SK-N-SH (cell line): ENCODE measurements around the gene EWSR1. TPM values are rescaled to one million over a fixed set of nuclear protein-coding genes. Genes with fewer than 3 reads are reported as not detected.

ENCODE experiments used
- CTCF ChIA-PET: fragments of 300-600, 350-600 bp; formaldehyde crosslinking; extraction: SDS; loops from one replicate; lab custom pipeline; 2021; lab: Yijun Ruan, JAX
- POLR2A ChIA-PET: fragments of 350-600 bp; sonication (Branson Sonifier 250); formaldehyde crosslinking; extraction: SDS; loops from one replicate; lab custom pipeline; 2020; ENCODE audit warnings: antibody characterized with exemption, inconsistent platforms; lab: Yijun Ruan, JAX
- DNase-seq: peaks from one replicate; pipeline ENCODE4 v3.0.0; 2012
- H2AFZ ChIP-seq: fragments of 200-600 bp; sonication (generic); 2 replicates; pipeline ENCODE4 v1.8.1; 2016; ENCODE audit warnings: antibody characterized with exemption, mild to moderate bottlenecking, low read depth
- H3F3A ChIP-seq: fragments of 200-600 bp; sonication (generic); replicated peaks from 2 replicates; pipeline ENCODE3; 2016; ENCODE audit warnings: antibody characterized with exemption, mild to moderate bottlenecking; ENCODE audit not compliant: insufficient read depth
- H3K27ac ChIP-seq, 2 experiments: fragments of 200-500 bp in 1 of 2; fragments of 200-600 bp in 1 of 2; sonication (Bioruptor generic) in 1 of 2; sonication (generic), shearing (Covaris generic) in 1 of 2; 2 replicates each; pipeline versions ENCODE4 v1.5.1 to v1.6.1; 2014 to 2016; ENCODE audit warnings: low read depth in 2 of 2, inconsistent platforms in 1 of 2, low read length in 1 of 2, mild to moderate bottlenecking in 1 of 2, mixed read lengths in 1 of 2
- H3K27me3 ChIP-seq: fragments of 200-600 bp; sonication (generic), shearing (Covaris generic); 2 replicates; pipeline ENCODE4 v1.6.1; 2016; ENCODE audit warnings: mixed run types; ENCODE audit not compliant: insufficient read depth
- H3K36me3 ChIP-seq, 2 experiments: fragments of 200-500 bp in 1 of 2; fragments of 200-600 bp in 1 of 2; sonication (Bioruptor generic) in 1 of 2; sonication (generic) in 1 of 2; replicated peaks in 1 of 2; 2 replicates each; pipeline versions ENCODE3 to v1.5.1; 2014 to 2016; ENCODE audit warnings: low read length in 1 of 2, mild to moderate bottlenecking in 1 of 2; ENCODE audit not compliant: insufficient read depth in 2 of 2, control insufficient read depth in 1 of 2
- H3K4me1 ChIP-seq, 2 experiments: fragments of 200-500 bp in 1 of 2; fragments of 200-600 bp in 1 of 2; sonication (Bioruptor generic) in 1 of 2; sonication (generic), shearing (Covaris generic) in 1 of 2; 2 replicates each; pipeline versions ENCODE4 v1.5.1 to v1.6.1; 2014 to 2016; ENCODE audit warnings: low read depth in 1 of 2, low read length in 1 of 2, mixed run types in 1 of 2; ENCODE audit not compliant: insufficient read depth in 2 of 2, control insufficient read depth in 1 of 2
- H3K4me2 ChIP-seq: fragments of 200-600 bp; sonication (generic), shearing (Covaris generic); 2 replicates; pipeline ENCODE4 v1.6.1; 2017; ENCODE audit warnings: mixed run types
- H3K4me3 ChIP-seq, 2 experiments: fragments of 200-500 bp in 1 of 2; fragments of 200-600 bp in 1 of 2; sonication (Bioruptor generic) in 1 of 2; sonication (generic), shearing (Covaris generic) in 1 of 2; 2 replicates each; pipeline versions ENCODE4 v1.5.1 to v1.8.1; 2014 to 2016; ENCODE audit warnings: low read depth in 2 of 2, inconsistent platforms in 1 of 2, low read length in 1 of 2, mild to moderate bottlenecking in 1 of 2, mixed read lengths in 1 of 2, moderate library complexity in 1 of 2
- H3K79me2 ChIP-seq: fragments of 200-600 bp; sonication (generic); 2 replicates; pipeline ENCODE4 v1.8.1; 2017; ENCODE audit warnings: mild to moderate bottlenecking; ENCODE audit not compliant: insufficient read depth
- H3K9ac ChIP-seq: fragments of 200-600 bp; sonication (generic); 2 replicates; pipeline ENCODE4 v1.6.1; 2017; ENCODE audit warnings: mixed run types
- H3K9me2 ChIP-seq: fragments of 200-600 bp; sonication (generic); 2 replicates; pipeline ENCODE4 v1.6.1; 2017; ENCODE audit warnings: mixed run types
- H3K9me3 ChIP-seq: fragments of 200-600 bp; sonication (generic); 2 replicates; pipeline ENCODE4 v1.6.1; 2017; ENCODE audit warnings: mixed run types, mild to moderate bottlenecking, moderate library complexity
- H4K20me1 ChIP-seq: fragments of 200-600 bp; sonication (generic); 2 replicates; pipeline ENCODE4 v1.6.1; 2017; ENCODE audit warnings: mild to moderate bottlenecking, mixed run types; ENCODE audit not compliant: insufficient read depth
- EZH2phosphoT487 ChIP-seq: fragments of 200-600 bp; sonication (generic); IDR thresholded peaks from 2 replicates; pipeline ENCODE4 v1.6.1; 2017; ENCODE audit warnings: low read depth, mixed run types, mild to moderate bottlenecking, antibody characterized with exemption, moderate library complexity, borderline replicate concordance
- FOSL2 ChIP-seq: IDR thresholded peaks from 2 replicates; pipeline ENCODE4 v1.4.0; 2012; ENCODE audit warnings: low read depth, mild to moderate bottlenecking, moderate library complexity, borderline replicate concordance
- FOXJ3 ChIP-seq: sonication (generic); formaldehyde crosslinking; IDR thresholded peaks from 2 replicates; pipeline ENCODE4 v1.5.1; 2020; ENCODE audit warnings: mild to moderate bottlenecking, missing genetic modification reagents
- FOXM1 ChIP-seq: IDR thresholded peaks from 2 replicates; pipeline ENCODE4 v1.4.0; 2012; ENCODE audit warnings: low read depth, mild to moderate bottlenecking
- GABPA ChIP-seq: IDR thresholded peaks from 2 replicates; pipeline ENCODE4 v1.4.0; 2012; ENCODE audit warnings: low read depth, mild to moderate bottlenecking
- GATA2 ChIP-seq: sonication (generic); formaldehyde crosslinking; IDR thresholded peaks from 2 replicates; pipeline ENCODE4 v1.5.0; 2020; ENCODE audit warnings: mild to moderate bottlenecking, missing genetic modification reagents
- JUND ChIP-seq: IDR thresholded peaks from 2 replicates; pipeline ENCODE4 v1.4.0; 2012
- MXI1 ChIP-seq: IDR thresholded peaks from 2 replicates; pipeline ENCODE4 v1.6.1; 2012; ENCODE audit warnings: mild to moderate bottlenecking, low read depth, low read length, improper control_type of control experiment
- NFIC ChIP-seq: IDR thresholded peaks from 2 replicates; pipeline ENCODE4 v1.4.0; 2012; ENCODE audit warnings: borderline replicate concordance
- PBX3 ChIP-seq: IDR thresholded peaks from 2 replicates; pipeline ENCODE4; 2012
- POLR2AphosphoS5 ChIP-seq: IDR thresholded peaks from 2 replicates; pipeline ENCODE4 v1.6.1; 2012; ENCODE audit warnings: low read depth, low read length
- RCOR1 ChIP-seq: fragments of 150-350 bp; IDR thresholded peaks from 2 replicates; pipeline ENCODE4 v1.6.1; 2017; ENCODE audit warnings: antibody characterized with exemption, low read length
- RXRA ChIP-seq: IDR thresholded peaks from 2 replicates; pipeline ENCODE4 v1.4.0; 2012; ENCODE audit warnings: low read depth, mild to moderate bottlenecking, borderline replicate concordance
- SMC3 ChIP-seq: IDR thresholded peaks from 2 replicates; pipeline ENCODE4 v1.6.1; 2012; ENCODE audit warnings: low read depth, low read length, improper control_type of control experiment
- TAF1 ChIP-seq: IDR thresholded peaks from 2 replicates; pipeline ENCODE4 v1.6.1; 2012; ENCODE audit warnings: low read depth, mild to moderate bottlenecking, low read length, moderate library complexity, borderline replicate concordance
- WGBS: methylation state at CpG from one replicate; pipeline ENCODE4 v1.1.6; 2017; ENCODE audit warnings: low lambda C conversion rate; 5-methylcytosine and 5-hydroxymethylcytosine counted together
- polyA plus RNA-seq, 3 experiments: library from polyadenylated mRNA; depleted of rRNA; stranded (reverse); fragments of >200 nt; gene quantifications; 2 replicates each; pipeline ENCODE4 v1.2.3, GENCODE V29; 2012
- TF ChIP-seq, protein P1 (sequence below): IDR thresholded peaks from 2 replicates; pipeline ENCODE4 v1.4.0; 2012; ENCODE audit warnings: low read depth, borderline replicate concordance
- TF ChIP-seq, protein P2 (sequence below): fragments of 150-350 bp; IDR thresholded peaks from 2 replicates; pipeline ENCODE4 v1.6.1; 2016; ENCODE audit warnings: mild to moderate bottlenecking, low read depth, low read length
- TF ChIP-seq, protein P3 (sequence below): fragments of 150-350 bp; IDR thresholded peaks from 2 replicates; pipeline ENCODE4 v1.6.1; 2017; ENCODE audit warnings: antibody characterized with exemption, low read length, low read depth, borderline replicate concordance

The EWSR1 gene
- polyA plus RNA-seq, 1 of the 3 experiments (the other 2 are of a cell fraction): 173 TPM

- H3K4me3 ChIP-seq: no peak overlapping the region
- H2AFZ ChIP-seq: no peak overlapping the region
- DNase-seq: peak; percentile 47
- TF ChIP-seq SMC3 (no peak), TAF1 (no peak), RCOR1 (no peak), FOXJ3 (CRISPR knock-in tag) (no peak), FOXM1 (no peak), GABPA (no peak), FOSL2 (no peak)
- TF ChIP-seq, protein P1, sequence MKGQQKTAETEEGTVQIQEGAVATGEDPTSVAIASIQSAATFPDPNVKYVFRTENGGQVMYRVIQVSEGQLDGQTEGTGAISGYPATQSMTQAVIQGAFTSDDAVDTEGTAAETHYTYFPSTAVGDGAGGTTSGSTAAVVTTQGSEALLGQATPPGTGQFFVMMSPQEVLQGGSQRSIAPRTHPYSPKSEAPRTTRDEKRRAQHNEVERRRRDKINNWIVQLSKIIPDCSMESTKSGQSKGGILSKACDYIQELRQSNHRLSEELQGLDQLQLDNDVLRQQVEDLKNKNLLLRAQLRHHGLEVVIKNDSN: no peak
- TF ChIP-seq, protein P2, sequence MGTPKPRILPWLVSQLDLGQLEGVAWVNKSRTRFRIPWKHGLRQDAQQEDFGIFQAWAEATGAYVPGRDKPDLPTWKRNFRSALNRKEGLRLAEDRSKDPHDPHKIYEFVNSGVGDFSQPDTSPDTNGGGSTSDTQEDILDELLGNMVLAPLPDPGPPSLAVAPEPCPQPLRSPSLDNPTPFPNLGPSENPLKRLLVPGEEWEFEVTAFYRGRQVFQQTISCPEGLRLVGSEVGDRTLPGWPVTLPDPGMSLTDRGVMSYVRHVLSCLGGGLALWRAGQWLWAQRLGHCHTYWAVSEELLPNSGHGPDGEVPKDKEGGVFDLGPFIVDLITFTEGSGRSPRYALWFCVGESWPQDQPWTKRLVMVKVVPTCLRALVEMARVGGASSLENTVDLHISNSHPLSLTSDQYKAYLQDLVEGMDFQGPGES: no peak
- H3K9me2 ChIP-seq: no peaks in the 10 kb centered on the region
- H4K20me1 ChIP-seq: peaks cover 18% of the 10 kb centered on the region; the same call in 1 of the 2 replicates
- H3K36me3 ChIP-seq: peaks cover 6 to 7% of the 10 kb centered on the region in 2 experiments
- H3K4me2 ChIP-seq: no peak overlapping the region
- peaks cover 13% of the 10 kb centered on the region; the same call in 1 of the 2 replicates for H3K79me2 ChIP-seq
- H3K27me3 ChIP-seq: peaks cover 21% of the 10 kb centered on the region
- H3K9me3 ChIP-seq: no peaks in the 10 kb centered on the region
- no peak overlapping the region for H3K9ac ChIP-seq
- POLR2A ChIA-PET: interaction anchor here (1.0 kb wide), 1 partner anchor 45 kb away, joined by 3 read pairs; the partner anchor contains the start of gene EWSR1
- CTCF ChIA-PET: interaction anchor here (0.6 to 4.5 kb wide), 16 partner anchors 8 to 105 kb away, joined by 3 to 35 read pairs (median 5); no protein-coding TSS in a partner anchor
- H3F3A ChIP-seq: no peaks in the 10 kb centered on the region
- WGBS: 45% methylated on average over 29 of the region's 51 CpGs
- H3K27ac ChIP-seq: no peak overlapping the region
- H3K4me1 ChIP-seq: peaks cover 18 to 20% of the 10 kb centered on the region in 2 experiments; a peak in 3 of 4 replicates
These were observed 45.8 kb downstream of the EWSR1 start for GRCh38 chr22:29313576-29314466.

GRCh38 chr22:29314537-29315285, 46.6 kb downstream of the EWSR1 start:
- Histone ChIP-seq H3K79me2 (peaks cover 4% of the 10 kb centered on the region; the same call in 1 of the 2 replicates), H3K27me3 (peaks cover 21% of the 10 kb centered on the region), H4K20me1 (peaks cover 15% of the 10 kb centered on the region; the same call in 1 of the 2 replicates), H3K9ac (no peak overlapping the region), H3F3A (no peaks in the 10 kb centered on the region), H2AFZ (no peak overlapping the region), H3K27ac (no peak overlapping the region), H3K9me2 (no peaks in the 10 kb centered on the region), H3K4me1 (peaks cover 11 to 12% of the 10 kb centered on the region in 2 experiments; a peak in 3 of 4 replicates), H3K4me3 (peak overlapping the region; percentile 31 to 41; a peak in 3 of 4 replicates), H3K9me3 (no peaks in the 10 kb centered on the region), H3K36me3 (peaks cover 6 to 7% of the 10 kb centered on the region in 2 experiments), H3K4me2 (peak overlapping the region; percentile 44; the same call in 1 of the 2 replicates)
- ChIA-PET POLR2A (interaction anchor here (1.0 kb wide), 1 partner anchor 46 kb away, joined by 3 read pairs; the partner anchor contains the start of gene EWSR1), CTCF (interaction anchor here (1.2 to 4.5 kb wide), 7 partner anchors 9 to 45 kb away, joined by 3 to 35 read pairs (median 5); no protein-coding TSS in a partner anchor)
- WGBS: 12% methylated on average over 11 of the region's 69 CpGs
- TF ChIP-seq, protein P3, sequence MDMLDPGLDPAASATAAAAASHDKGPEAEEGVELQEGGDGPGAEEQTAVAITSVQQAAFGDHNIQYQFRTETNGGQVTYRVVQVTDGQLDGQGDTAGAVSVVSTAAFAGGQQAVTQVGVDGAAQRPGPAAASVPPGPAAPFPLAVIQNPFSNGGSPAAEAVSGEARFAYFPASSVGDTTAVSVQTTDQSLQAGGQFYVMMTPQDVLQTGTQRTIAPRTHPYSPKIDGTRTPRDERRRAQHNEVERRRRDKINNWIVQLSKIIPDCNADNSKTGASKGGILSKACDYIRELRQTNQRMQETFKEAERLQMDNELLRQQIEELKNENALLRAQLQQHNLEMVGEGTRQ: no peak
- TF ChIP-seq NFIC (no peak), RXRA (no peak), EZH2phosphoT487 (no peak), GATA2 (no peak), JUND (no peak), POLR2AphosphoS5 (no peak), RCOR1 (no peak), FOSL2 (no peak), MXI1 (no peak), FOXJ3 (CRISPR knock-in tag) (no peak), PBX3 (no peak)
- DNase-seq: peak; percentile 63
